Lung (tissue), 12 donors: ENCODE measurements around the gene GNAZ. TPM values are rescaled to one million over a fixed set of nuclear protein-coding genes. Genes with fewer than 3 reads are reported as not detected.

ENCODE experiments used
- ATAC-seq: fragments of 200-7000 bp; cut with Tn5 transposase; one replicate; pipeline ENCODE4 v1.9.1; 2020; ENCODE audit warnings: moderate number of reproducible peaks; ENCODE audit not compliant: insufficient read depth, low FRiP score
- DNase-seq, 3 donors: peaks; one replicate each; pipeline ENCODE4 v3.0.0-alpha.2; 2013 to 2017
- H3K27ac ChIP-seq, 2 donors: one replicate each; pipeline ENCODE4 v1.5.1; 2013; ENCODE audit warnings: mild to moderate bottlenecking in 2 of 2, moderate library complexity in 2 of 2, control low read depth in 1 of 2, inconsistent platforms in 1 of 2, low read depth in 1 of 2, low read length in 1 of 2
- H3K27me3 ChIP-seq, 3 donors: one replicate each; pipeline ENCODE4 v1.5.1; 2013; ENCODE audit warnings: low read length in 2 of 3; ENCODE audit not compliant: control insufficient read depth in 3 of 3, insufficient read depth in 3 of 3
- H3K36me3 ChIP-seq, 4 donors: one replicate each; pipeline ENCODE4 v1.5.1; 2013; ENCODE audit warnings: low read length in 4 of 4, mild to moderate bottlenecking in 1 of 4, moderate library complexity in 1 of 4; ENCODE audit not compliant: control insufficient read depth in 4 of 4, insufficient read depth in 4 of 4
- H3K4me1 ChIP-seq, 5 donors: one replicate each; pipeline ENCODE4 v1.5.1; 2013; ENCODE audit warnings: low read length in 5 of 5, mild to moderate bottlenecking in 2 of 5, moderate library complexity in 1 of 5; ENCODE audit not compliant: control insufficient read depth in 5 of 5, insufficient read depth in 5 of 5
- H3K4me3 ChIP-seq: one replicate; pipeline ENCODE4 v1.5.1; 2013; ENCODE audit warnings: mild to moderate bottlenecking, control low read depth, moderate library complexity
- H3K9ac ChIP-seq, 2 donors: one replicate each; pipeline ENCODE4 v1.5.1; 2013; ENCODE audit warnings: low read length in 2 of 2, control low read depth in 1 of 2; ENCODE audit not compliant: insufficient read depth in 1 of 2
- H3K9me3 ChIP-seq, 4 donors: one replicate each; pipeline ENCODE4 v1.5.1; 2013; ENCODE audit warnings: low read length in 3 of 4, mild to moderate bottlenecking in 1 of 4, moderate library complexity in 1 of 4; ENCODE audit not compliant: control insufficient read depth in 4 of 4, insufficient read depth in 3 of 4
- CTCF ChIP-seq: IDR thresholded peaks from 2 replicates; pipeline ENCODE4 v1.5.1; 2012; ENCODE audit warnings: mild to moderate bottlenecking; ENCODE audit errors: control extremely low read depth, extremely low read depth
- WGBS, 2 donors: extraction: QIAGEN DNeasy Blood & Tissue Kit; methylation state at CpG; one replicate each; pipeline ENCODE4 v1.1.7; 2013; 5-methylcytosine and 5-hydroxymethylcytosine counted together
- polyA plus RNA-seq, 2 donors: library from polyadenylated mRNA; stranded (reverse); fragments of 200-250 nt; gene quantifications; one replicate each; pipeline ENCODE4 v1.2.1, GENCODE V29; 2013
- total RNA-seq, 2 donors: library from RNA; depleted of rRNA in 1 of 2; stranded (reverse); fragments of >200 nt in 1 of 2; gene quantifications; one replicate each; pipeline ENCODE4 v1.2.1, GENCODE V29; 2014 to 2021
- donor health status: control.
- donor health status: control.
- donor health status: Bipolar disorder and iron deficiency.
- donor health status: healthy.
- donor health status: DM: yes; HTN: yes; CAD: no.

Gene GNAZ
- total and polyA plus RNA-seq, 4 donors = 0.77 to 5.0 (median 2.3) TPM

GRCh38 chr22:23125512-23126103, 55.3 kb downstream of the GNAZ start:
- H3K4me3 ChIP-seq = no peak overlapping the region

GRCh38 chr22:23126165-23127054, 56.1 kb downstream of the GNAZ start:
- no peaks in the 10 kb centered on the region for H3K27me3 ChIP-seq
- no peaks in the 10 kb centered on the region for H3K36me3 ChIP-seq
- no peak for TF ChIP-seq CTCF
- no peak overlapping the region for H3K9ac ChIP-seq
- H3K4me1 ChIP-seq = peaks cover 0 to 6% (median 0%) of the 10 kb centered on the region in 5 donors
- H3K9me3 ChIP-seq = peaks cover 0 to 2% (median 0%) of the 10 kb centered on the region in 4 donors
- no peak for ATAC-seq
- H3K4me3 ChIP-seq = no peak overlapping the region
- no peak for DNase-seq
- 84 to 91% methylated on average over 14 of the region's 14 CpGs for WGBS, 2 donors
- no peak overlapping the region for H3K27ac ChIP-seq

More at GRCh38 chr22:23125512-23126103, 55.3 kb downstream of the GNAZ start:
- no peak overlapping the region for H3K9ac ChIP-seq
- 87 to 91% methylated on average over 18 of the region's 18 CpGs for WGBS, 2 donors
- peaks cover 0 to 6% (median 0%) of the 10 kb centered on the region in 5 donors for H3K4me1 ChIP-seq
- TF ChIP-seq CTCF = no peak
- DNase-seq = no peak
- H3K9me3 ChIP-seq = peaks cover 0 to 2% (median 0%) of the 10 kb centered on the region in 4 donors
- H3K27me3 ChIP-seq = no peaks in the 10 kb centered on the region
- no peak for ATAC-seq
- H3K36me3 ChIP-seq = no peaks in the 10 kb centered on the region
- H3K27ac ChIP-seq = no peak overlapping the region

GRCh38 chr22:23127055-23127756, 56.9 kb downstream of the GNAZ start:
- 91 to 92% methylated on average over 7 of the region's 7 CpGs for WGBS, 2 donors
- no peak for DNase-seq
- no peak for TF ChIP-seq CTCF
- Histone ChIP-seq H3K4me3 (no peak overlapping the region), H3K36me3 (no peaks in the 10 kb centered on the region), H3K4me1 (peaks cover 0 to 6% (median 0%) of the 10 kb centered on the region in 5 donors), H3K27me3 (no peaks in the 10 kb centered on the region), H3K9me3 (peaks cover 0 to 2% (median 0%) of the 10 kb centered on the region in 4 donors), H3K27ac (no peak overlapping the region), H3K9ac (no peak overlapping the region)
- no peak for ATAC-seq
